Heart left ventricle (tissue), 16 donors: Measurements from ENCODE around the gene MXRA7. TPM values are rescaled to one million over a fixed set of nuclear protein-coding genes. Genes with fewer than 3 reads are reported as not detected.
A peak's percentile ranks its signal among the peaks of the same experiment; 100 is the strongest.

Source experiments
- ATAC-seq, 4 donors: fragments of 200-7000 bp; cut with Tn5 transposase; one replicate each; pipeline ENCODE4 v1.9.1; 2020 to 2022; ENCODE audit warnings: moderate library complexity in 4 of 4, mild to moderate bottlenecking in 3 of 4, moderate number of reproducible peaks in 1 of 4
- DNase-seq, 5 donors: peaks; one replicate each; pipeline ENCODE4 v3.0.0-alpha.2; 2020
- H3K27ac ChIP-seq, 12 donors: fragments of 200-600 bp; sonication (generic) in 4 of 12; one replicate each; pipeline versions ENCODE4 v1.5.0 to v1.8.0; 2016 to 2022; ENCODE audit warnings: mild to moderate bottlenecking in 2 of 12
- H3K27me3 ChIP-seq, 9 donors: fragments of 200-600 bp; sonication (generic) in 2 of 9; one replicate each; pipeline versions ENCODE4 v1.5.1 to v1.8.0; 2016 to 2022; ENCODE audit warnings: mild to moderate bottlenecking in 3 of 9
- H3K36me3 ChIP-seq, 9 donors: fragments of 200-600 bp; sonication (generic) in 2 of 9; one replicate each; pipeline versions ENCODE4 v1.5.0 to v1.8.0; 2018 to 2022; ENCODE audit warnings: mild to moderate bottlenecking in 2 of 9
- H3K4me1 ChIP-seq, 12 donors: fragments of 200-600 bp; sonication (generic) in 4 of 12; one replicate each; pipeline versions ENCODE4 v1.5.0 to v1.8.0; 2016 to 2022; ENCODE audit warnings: mild to moderate bottlenecking in 3 of 12
- H3K4me3 ChIP-seq, 12 donors: fragments of 200-600 bp; sonication (generic) in 4 of 12; one replicate each; pipeline versions ENCODE4 v1.5.0 to v1.8.0; 2017 to 2022; ENCODE audit warnings: mild to moderate bottlenecking in 9 of 12, moderate library complexity in 4 of 12
- H3K9me3 ChIP-seq, 12 donors: fragments of 200-600 bp; sonication (generic) in 4 of 12; one replicate each; pipeline versions ENCODE4 v1.5.0 to v1.8.0; 2016 to 2022; ENCODE audit warnings: mild to moderate bottlenecking in 1 of 12
- POLR2A ChIP-seq, 2 donors: fragments of 450-650 bp; IDR thresholded peaks; one replicate each; pipeline ENCODE4 v1.6.1; 2017; ENCODE audit warnings: antibody characterized with exemption in 2 of 2, mild to moderate bottlenecking in 2 of 2, moderate library complexity in 2 of 2
- WGBS, 4 donors: extraction: QIAGEN DNeasy Blood & Tissue Kit in 2 of 4; methylation state at CpG; one replicate each; pipeline versions ENCODE4 v1.1.5 to v1.1.7; 2013 to 2018; 5-methylcytosine and 5-hydroxymethylcytosine counted together
- intact Hi-C, 10 donors: fragments of 100-400 bp; cut with DNase I; formaldehyde crosslinking; loops; one replicate each; pipeline versions ENCODE4 v1.11.1 to v1.14.2; 2022
- polyA plus RNA-seq, 2 donors: library from polyadenylated mRNA; stranded (reverse); fragments of 200-250 nt; gene quantifications; one replicate each; pipeline ENCODE4 v1.2.3, GENCODE V29; 2013
- total RNA-seq, 9 donors: library from RNA; depleted of rRNA in 2 of 9; stranded (reverse); fragments of >200 nt in 2 of 9; fragmentation: NEBNext Ultra II Directional in 3 of 9; extraction: Animal tissue kit (Norgen Biotek cat#: 25700) in 3 of 9; gene quantifications; one replicate each; pipeline versions ENCODE4 v1.1.0 to v1.2.4, GENCODE V29; 2016 to 2023
- TF ChIP-seq, protein P1 (sequence below), 12 donors: fragments of 200-600 bp; sonication (generic) in 4 of 12; IDR thresholded peaks; one replicate each; pipeline versions ENCODE4 v1.5.0 to v1.8.0; 2018 to 2022; ENCODE audit warnings: antibody characterized with exemption in 12 of 12, mild to moderate bottlenecking in 5 of 12
- donor health status: ischemic (EF 13 %, LVEDD 7.1; RV severe dilation, severe dysfunction).
- donor health status: healthy with polysubstance abuse.
- donor health status: DM: no; HTN: yes; CAD: no.
- donor health status: DM: no; HTN: no; CAD: no.
- donor health status: ischemic (EF 25% LVEDD 6.9; RV normal size, moderate dysfunction).
- donor health status: ischemic (EF 25% LVEDD 5.7; RV mildly dilated, moderate dysfunction).
- donor health status: healthy.
- donor health status: DM: yes; HTN: yes; CAD: no.
- donor health status: ischemic (EF 35%, LVEDD 5.7; RV mildly dilated, moderate dysfunction).
- donor health status: nonischemic (EF 11% LVEDD 7.7; RV severe dilation, severe dysfunction).
- donor health status: DM: yes; HTN: yes; CAD: no.
- donor health status: PGD.
- donor health status: ischemic (EF 29% LVEDD 5.4; RV normal size, mild dysfunction).
- donor health status: nonischemic (EF 23%, LVEDD 6.1; RV moderate dilation, normal function).

MXRA7 gene
- total and polyA plus RNA-seq, 11 donors, result 240 to 539 (median 460) TPM

DNA sequence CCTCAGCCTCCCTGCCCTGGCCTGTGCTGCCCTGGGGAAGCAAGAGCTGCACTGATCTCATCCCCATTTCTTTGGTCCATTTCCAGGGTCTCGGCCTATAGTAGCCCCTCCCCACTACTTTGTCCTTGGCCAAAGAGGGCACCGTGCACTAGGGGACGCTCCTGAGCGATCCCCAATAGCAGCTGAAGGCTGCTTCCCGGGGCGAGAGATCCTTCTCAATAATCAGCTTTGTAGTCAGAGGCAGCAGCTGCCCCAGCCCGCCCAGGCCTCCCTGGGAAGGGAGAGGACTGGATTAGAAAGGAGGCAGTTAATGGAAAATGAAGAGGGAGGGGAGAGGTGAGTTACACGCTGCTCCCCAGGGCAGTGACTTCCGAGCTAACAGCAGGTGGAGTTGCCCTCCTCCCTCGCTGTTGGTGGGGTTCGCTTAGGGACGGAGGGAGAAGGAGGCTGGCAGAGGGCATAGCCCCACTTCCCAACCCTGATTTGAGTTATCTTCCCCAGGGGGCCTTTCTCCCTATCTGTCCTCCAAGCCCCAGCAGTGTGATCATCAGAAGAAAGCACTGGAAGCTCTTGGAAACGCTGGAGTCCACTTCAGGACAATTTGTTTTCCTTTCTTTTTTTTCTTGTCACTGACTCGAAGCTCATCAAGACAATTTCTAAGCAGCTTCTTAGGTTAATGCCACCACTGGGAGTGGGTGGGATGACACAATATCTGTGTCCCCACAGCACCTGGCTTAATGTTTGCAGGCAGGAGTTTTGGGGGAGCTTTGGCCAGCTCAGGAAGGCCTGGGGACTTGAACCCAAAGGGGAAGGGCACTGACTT lies 2.6 kb downstream of the MXRA7 start:
- no peaks in the 10 kb centered on the region for H3K9me3 ChIP-seq
- ATAC-seq (peak; percentile 1 to 23 (median 16)), DNase-seq (peak in 1 of 5 donors; percentile 51)
- H3K27me3 ChIP-seq, result no peaks in the 10 kb centered on the region
- no peak for TF ChIP-seq POLR2A (IDR thresholded peaks at IDR 0.05)
- TF ChIP-seq, protein P1, sequence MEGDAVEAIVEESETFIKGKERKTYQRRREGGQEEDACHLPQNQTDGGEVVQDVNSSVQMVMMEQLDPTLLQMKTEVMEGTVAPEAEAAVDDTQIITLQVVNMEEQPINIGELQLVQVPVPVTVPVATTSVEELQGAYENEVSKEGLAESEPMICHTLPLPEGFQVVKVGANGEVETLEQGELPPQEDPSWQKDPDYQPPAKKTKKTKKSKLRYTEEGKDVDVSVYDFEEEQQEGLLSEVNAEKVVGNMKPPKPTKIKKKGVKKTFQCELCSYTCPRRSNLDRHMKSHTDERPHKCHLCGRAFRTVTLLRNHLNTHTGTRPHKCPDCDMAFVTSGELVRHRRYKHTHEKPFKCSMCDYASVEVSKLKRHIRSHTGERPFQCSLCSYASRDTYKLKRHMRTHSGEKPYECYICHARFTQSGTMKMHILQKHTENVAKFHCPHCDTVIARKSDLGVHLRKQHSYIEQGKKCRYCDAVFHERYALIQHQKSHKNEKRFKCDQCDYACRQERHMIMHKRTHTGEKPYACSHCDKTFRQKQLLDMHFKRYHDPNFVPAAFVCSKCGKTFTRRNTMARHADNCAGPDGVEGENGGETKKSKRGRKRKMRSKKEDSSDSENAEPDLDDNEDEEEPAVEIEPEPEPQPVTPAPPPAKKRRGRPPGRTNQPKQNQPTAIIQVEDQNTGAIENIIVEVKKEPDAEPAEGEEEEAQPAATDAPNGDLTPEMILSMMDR (IDR thresholded peaks at IDR 0.05), result peak in 11 of 12 donors; percentile 17 to 64 (median 48)
- H3K4me1 ChIP-seq, result peaks cover 4 to 81% (median 51%) of the 10 kb centered on the region in 12 donors
- H3K27ac ChIP-seq, result peak overlapping the region; percentile 80 to 99 (median 96)
- peak overlapping the region in 10 of 12 donors; percentile 11 to 98 (median 84) for H3K4me3 ChIP-seq
- intact Hi-C loops, result loop anchor here in 2 of 10 donors (2.0 kb wide), 1 partner anchor 19 kb away; no protein-coding TSS in a partner anchor
- H3K36me3 ChIP-seq, result peaks cover 0 to 15% (median 8%) of the 10 kb centered on the region in 9 donors
- WGBS, 4 donors, result 21 to 36% (median 32%) methylated on average over 14 of the region's 14 CpGs

DNA sequence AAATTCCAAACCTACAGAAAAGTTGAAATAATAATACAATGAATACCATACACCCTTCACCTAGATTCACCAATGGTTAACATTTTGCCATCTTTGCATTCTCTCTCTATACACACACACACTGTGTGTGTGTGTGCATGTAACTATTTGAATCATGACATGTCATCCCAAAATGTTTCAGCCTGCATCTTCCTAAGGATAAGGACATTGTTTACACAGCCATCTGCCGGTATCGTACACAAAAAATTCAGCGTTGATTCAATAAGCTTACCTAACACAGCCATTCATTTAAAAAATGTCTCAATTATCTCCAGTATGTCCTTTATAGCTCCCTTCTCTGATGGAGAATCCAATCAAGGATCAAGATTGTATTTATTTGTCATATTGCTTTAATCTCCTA lies 3.9 kb downstream of the MXRA7 start:
- ATAC-seq (no peak), DNase-seq (no peak)
- intact Hi-C loops, result no loop called here
- Histone ChIP-seq H3K27me3 (no peaks in the 10 kb centered on the region), H3K36me3 (peaks cover 0 to 8% (median 0%) of the 10 kb centered on the region in 9 donors), H3K27ac (peak overlapping the region in 11 of 12 donors; percentile 18 to 99 (median 95)), H3K4me1 (peaks cover 4 to 82% (median 55%) of the 10 kb centered on the region in 12 donors), H3K4me3 (peak overlapping the region in 1 of 12 donors; percentile 8), H3K9me3 (no peaks in the 10 kb centered on the region)
- no peak for TF ChIP-seq POLR2A (IDR thresholded peaks at IDR 0.05)
- TF ChIP-seq, protein P1 (IDR thresholded peaks at IDR 0.05), result no peak
- 79 to 93% (median 86%) methylated on average over 3 of the region's 3 CpGs for WGBS, 4 donors

DNA sequence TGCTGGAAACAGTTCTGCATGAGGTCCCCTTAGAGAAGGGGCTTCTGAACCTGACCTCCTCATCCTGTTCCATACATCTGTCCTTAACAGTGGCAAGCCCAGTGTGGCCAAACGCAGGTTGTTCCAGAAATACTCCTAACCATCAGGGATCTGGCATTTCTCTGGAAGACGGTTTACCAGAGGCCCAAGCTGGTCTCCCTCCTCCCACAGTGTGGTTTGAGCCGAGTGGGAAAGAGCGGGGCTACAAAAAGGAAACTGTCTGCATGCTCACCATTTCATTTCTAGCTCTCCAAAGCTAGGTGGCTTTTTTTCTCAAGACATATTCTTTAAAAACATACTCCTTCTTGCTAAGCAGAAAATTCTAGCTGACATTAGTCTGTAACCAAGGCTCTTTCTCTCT lies 6.0 kb downstream of the MXRA7 start:
- no peaks in the 10 kb centered on the region for H3K27me3 ChIP-seq

More for the DNA sequence above, 6.0 kb downstream of the MXRA7 start:
- WGBS, 4 donors, result 28 to 49% (median 38%) methylated on average over 4 of the region's 4 CpGs
- Histone ChIP-seq H3K27ac (peak overlapping the region in 10 of 12 donors; percentile 16 to 74 (median 58)), H3K9me3 (no peaks in the 10 kb centered on the region), H3K36me3 (peaks cover 0 to 8% (median 0%) of the 10 kb centered on the region in 9 donors), H3K4me3 (no peak overlapping the region), H3K4me1 (peaks cover 5 to 92% (median 63%) of the 10 kb centered on the region in 12 donors)
- DNase-seq (no peak), ATAC-seq (no peak)
- TF ChIP-seq, protein P1 (IDR thresholded peaks at IDR 0.05), result no peak
- no peak for TF ChIP-seq POLR2A (IDR thresholded peaks at IDR 0.05)
- intact Hi-C loops, result no loop called here
